Hepatocyte (in vitro differentiated cells): ENCODE data around the gene DDX41.

Experiments
- CTCF ChIP-seq: fragments of 200-600 bp; sonication (generic); IDR thresholded peaks from 2 replicates; pipeline ENCODE4 v1.5.1; 2016; ENCODE audit warnings: antibody characterized with exemption, mild to moderate bottlenecking; ENCODE audit not compliant: poor library complexity
- EZH2phosphoT487 ChIP-seq: fragments of 200-600 bp; sonication (generic); IDR thresholded peaks from one replicate; pipeline ENCODE4 v1.6.1; 2018; ENCODE audit warnings: antibody characterized with exemption, mild to moderate bottlenecking, low read depth, moderate library complexity; ENCODE audit not compliant: unreplicated experiment, severe bottlenecking

- no peak for TF ChIP-seq EZH2phosphoT487
- no peak for TF ChIP-seq CTCF
These were observed 2.9 kb upstream of the DDX41 start for GRCh38 chr5:177519463-177520235.
